ENCODE results near the gene GRIP1.

DNA sequence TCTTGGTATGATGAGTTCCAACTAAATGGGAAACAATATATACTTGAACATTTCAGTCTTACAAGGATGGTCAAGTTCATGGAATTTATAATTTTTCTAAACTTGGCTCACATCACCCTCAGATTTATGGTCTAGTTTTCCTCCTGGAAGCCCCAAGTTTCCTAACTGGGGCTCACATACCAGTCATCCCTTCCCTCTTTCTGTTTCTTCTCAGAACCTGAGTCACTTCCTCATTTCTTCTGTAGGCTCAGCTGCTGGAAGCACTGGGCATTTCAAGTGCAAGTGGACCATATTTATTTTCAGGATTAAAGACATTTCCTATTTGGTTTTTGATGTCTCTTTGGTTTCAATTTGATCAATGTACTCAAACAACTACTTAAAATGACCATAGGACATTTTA, 55.4 kb downstream of the GRIP1 start:
- no peak for TF ChIP-seq POLR2AphosphoS5 (IDR thresholded peaks at IDR 0.05)
- TF ChIP-seq, protein P1, sequence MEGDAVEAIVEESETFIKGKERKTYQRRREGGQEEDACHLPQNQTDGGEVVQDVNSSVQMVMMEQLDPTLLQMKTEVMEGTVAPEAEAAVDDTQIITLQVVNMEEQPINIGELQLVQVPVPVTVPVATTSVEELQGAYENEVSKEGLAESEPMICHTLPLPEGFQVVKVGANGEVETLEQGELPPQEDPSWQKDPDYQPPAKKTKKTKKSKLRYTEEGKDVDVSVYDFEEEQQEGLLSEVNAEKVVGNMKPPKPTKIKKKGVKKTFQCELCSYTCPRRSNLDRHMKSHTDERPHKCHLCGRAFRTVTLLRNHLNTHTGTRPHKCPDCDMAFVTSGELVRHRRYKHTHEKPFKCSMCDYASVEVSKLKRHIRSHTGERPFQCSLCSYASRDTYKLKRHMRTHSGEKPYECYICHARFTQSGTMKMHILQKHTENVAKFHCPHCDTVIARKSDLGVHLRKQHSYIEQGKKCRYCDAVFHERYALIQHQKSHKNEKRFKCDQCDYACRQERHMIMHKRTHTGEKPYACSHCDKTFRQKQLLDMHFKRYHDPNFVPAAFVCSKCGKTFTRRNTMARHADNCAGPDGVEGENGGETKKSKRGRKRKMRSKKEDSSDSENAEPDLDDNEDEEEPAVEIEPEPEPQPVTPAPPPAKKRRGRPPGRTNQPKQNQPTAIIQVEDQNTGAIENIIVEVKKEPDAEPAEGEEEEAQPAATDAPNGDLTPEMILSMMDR (IDR thresholded peaks at IDR 0.05): no peak
- TF ChIP-seq POLR2A (IDR thresholded peaks at IDR 0.05): no peak
- no peak for TF ChIP-seq EP300 (IDR thresholded peaks at IDR 0.05)
